ENCODE results near the gene ERF.

DNA sequence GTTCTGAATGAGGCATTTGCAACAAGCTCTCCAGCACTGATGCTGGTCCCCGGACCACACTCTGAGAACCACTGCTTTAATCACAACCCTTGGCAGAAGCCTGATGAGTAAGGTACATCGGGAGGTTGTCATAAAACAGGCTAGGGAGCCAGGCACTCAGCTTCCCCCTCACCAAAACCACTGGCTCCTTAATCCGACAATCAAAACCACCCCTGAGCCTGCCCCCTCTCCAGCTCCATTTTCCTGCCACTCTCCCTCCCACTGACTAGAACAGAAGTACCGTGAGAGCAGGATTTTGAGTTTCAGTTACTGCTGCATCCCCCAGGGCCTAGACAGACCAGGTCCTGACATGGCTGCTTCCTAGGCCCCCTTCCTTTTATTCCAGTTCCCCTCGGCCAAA is 19.7 kb downstream of the ERF start:
- TF ChIP-seq, protein P1, sequence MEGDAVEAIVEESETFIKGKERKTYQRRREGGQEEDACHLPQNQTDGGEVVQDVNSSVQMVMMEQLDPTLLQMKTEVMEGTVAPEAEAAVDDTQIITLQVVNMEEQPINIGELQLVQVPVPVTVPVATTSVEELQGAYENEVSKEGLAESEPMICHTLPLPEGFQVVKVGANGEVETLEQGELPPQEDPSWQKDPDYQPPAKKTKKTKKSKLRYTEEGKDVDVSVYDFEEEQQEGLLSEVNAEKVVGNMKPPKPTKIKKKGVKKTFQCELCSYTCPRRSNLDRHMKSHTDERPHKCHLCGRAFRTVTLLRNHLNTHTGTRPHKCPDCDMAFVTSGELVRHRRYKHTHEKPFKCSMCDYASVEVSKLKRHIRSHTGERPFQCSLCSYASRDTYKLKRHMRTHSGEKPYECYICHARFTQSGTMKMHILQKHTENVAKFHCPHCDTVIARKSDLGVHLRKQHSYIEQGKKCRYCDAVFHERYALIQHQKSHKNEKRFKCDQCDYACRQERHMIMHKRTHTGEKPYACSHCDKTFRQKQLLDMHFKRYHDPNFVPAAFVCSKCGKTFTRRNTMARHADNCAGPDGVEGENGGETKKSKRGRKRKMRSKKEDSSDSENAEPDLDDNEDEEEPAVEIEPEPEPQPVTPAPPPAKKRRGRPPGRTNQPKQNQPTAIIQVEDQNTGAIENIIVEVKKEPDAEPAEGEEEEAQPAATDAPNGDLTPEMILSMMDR (IDR thresholded peaks at IDR 0.05; ENCODE audit: low read depth, low read length, missing input control): no peak
- TF ChIP-seq JUND (IDR thresholded peaks at IDR 0.05): no peak
- no peak for TF ChIP-seq YY1 (IDR thresholded peaks at IDR 0.05)
- TF ChIP-seq, protein P2, sequence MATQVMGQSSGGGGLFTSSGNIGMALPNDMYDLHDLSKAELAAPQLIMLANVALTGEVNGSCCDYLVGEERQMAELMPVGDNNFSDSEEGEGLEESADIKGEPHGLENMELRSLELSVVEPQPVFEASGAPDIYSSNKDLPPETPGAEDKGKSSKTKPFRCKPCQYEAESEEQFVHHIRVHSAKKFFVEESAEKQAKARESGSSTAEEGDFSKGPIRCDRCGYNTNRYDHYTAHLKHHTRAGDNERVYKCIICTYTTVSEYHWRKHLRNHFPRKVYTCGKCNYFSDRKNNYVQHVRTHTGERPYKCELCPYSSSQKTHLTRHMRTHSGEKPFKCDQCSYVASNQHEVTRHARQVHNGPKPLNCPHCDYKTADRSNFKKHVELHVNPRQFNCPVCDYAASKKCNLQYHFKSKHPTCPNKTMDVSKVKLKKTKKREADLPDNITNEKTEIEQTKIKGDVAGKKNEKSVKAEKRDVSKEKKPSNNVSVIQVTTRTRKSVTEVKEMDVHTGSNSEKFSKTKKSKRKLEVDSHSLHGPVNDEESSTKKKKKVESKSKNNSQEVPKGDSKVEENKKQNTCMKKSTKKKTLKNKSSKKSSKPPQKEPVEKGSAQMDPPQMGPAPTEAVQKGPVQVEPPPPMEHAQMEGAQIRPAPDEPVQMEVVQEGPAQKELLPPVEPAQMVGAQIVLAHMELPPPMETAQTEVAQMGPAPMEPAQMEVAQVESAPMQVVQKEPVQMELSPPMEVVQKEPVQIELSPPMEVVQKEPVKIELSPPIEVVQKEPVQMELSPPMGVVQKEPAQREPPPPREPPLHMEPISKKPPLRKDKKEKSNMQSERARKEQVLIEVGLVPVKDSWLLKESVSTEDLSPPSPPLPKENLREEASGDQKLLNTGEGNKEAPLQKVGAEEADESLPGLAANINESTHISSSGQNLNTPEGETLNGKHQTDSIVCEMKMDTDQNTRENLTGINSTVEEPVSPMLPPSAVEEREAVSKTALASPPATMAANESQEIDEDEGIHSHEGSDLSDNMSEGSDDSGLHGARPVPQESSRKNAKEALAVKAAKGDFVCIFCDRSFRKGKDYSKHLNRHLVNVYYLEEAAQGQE (IDR thresholded peaks at IDR 0.05): no peak

All from liver (tissue), 3 donors.